Renal pelvis (tissue), 4 donors: ENCODE results near the gene PHACTR3. TPM values are rescaled to one million over a fixed set of nuclear protein-coding genes. Genes with fewer than 3 reads are reported as not detected.
A peak's percentile ranks its signal among the peaks of the same experiment; 100 is the strongest.

Source experiments
- DNase-seq: peaks from one replicate; pipeline ENCODE4 v3.0.0-alpha.2; 2013
- polyA plus RNA-seq, 3 donors: library from polyadenylated mRNA; unstranded; fragments of 120-200 nt; gene quantifications; one replicate each; pipeline ENCODE4 v1.2.1, GENCODE V29; 2013; ENCODE audit not compliant: insufficient read length in 3 of 3

PHACTR3 gene
- polyA plus RNA-seq, 3 donors: 10.0 to 11.3 (median 10.2) TPM

- peak; percentile 74 for DNase-seq
These were observed 32.6 kb upstream of the PHACTR3 start for GRCh38 chr20:59571551-59572314.

GRCh38 chr20:59572515-59572914 lies 31.8 kb upstream of the PHACTR3 start:
- no peak for DNase-seq

- no peak for DNase-seq
These were observed 30.5 kb upstream of the PHACTR3 start for GRCh38 chr20:59573837-59574236.

- DNase-seq: no peak
These were observed 30.0 kb upstream of the PHACTR3 start for GRCh38 chr20:59574308-59574707.

GRCh38 chr20:59575216-59575615 lies 29.1 kb upstream of the PHACTR3 start:
- DNase-seq: no peak

- no peak for DNase-seq
These were observed 28.7 kb upstream of the PHACTR3 start for GRCh38 chr20:59575653-59576052.

GRCh38 chr20:59576216-59576953 lies 28.0 kb upstream of the PHACTR3 start:
- no peak for DNase-seq

- DNase-seq: no peak
These were observed 27.1 kb upstream of the PHACTR3 start for GRCh38 chr20:59577037-59577808.

- no peak for DNase-seq
These were observed 26.4 kb upstream of the PHACTR3 start for GRCh38 chr20:59577809-59578435.

GRCh38 chr20:59578436-59579403 lies 25.6 kb upstream of the PHACTR3 start:
- no peak for DNase-seq

GRCh38 chr20:59579404-59580145 lies 24.8 kb upstream of the PHACTR3 start:
- no peak for DNase-seq

- DNase-seq: peak; percentile 73
These were observed 24.0 kb upstream of the PHACTR3 start for GRCh38 chr20:59580146-59580946.

GRCh38 chr20:59580991-59581401 lies 23.3 kb upstream of the PHACTR3 start:
- DNase-seq: no peak

GRCh38 chr20:59581993-59582679 lies 22.2 kb upstream of the PHACTR3 start:
- DNase-seq: no peak

GRCh38 chr20:59583428-59584277 lies 20.7 kb upstream of the PHACTR3 start:
- DNase-seq: no peak

- DNase-seq: no peak
These were observed 19.9 kb upstream of the PHACTR3 start for GRCh38 chr20:59584278-59584925.
